Fibroblast of villous mesenchyme (primary cell): ENCODE data around the gene IGSF9B. TPM values are rescaled to one million over a fixed set of nuclear protein-coding genes. Genes with fewer than 3 reads are reported as not detected.

Source experiments
- DNase-seq: peaks from one replicate; pipeline ENCODE4 v3.0.0-alpha.2; 2010; ENCODE audit warnings: low read depth
- H3K4me3 ChIP-seq: 2 replicates; pipeline ENCODE4 v1.5.1; 2011; ENCODE audit warnings: low read depth, mild to moderate bottlenecking, low read length
- CTCF ChIP-seq: IDR thresholded peaks from 2 replicates; pipeline ENCODE4 v1.5.1; 2012; ENCODE audit warnings: low read depth, mild to moderate bottlenecking, low read length; ENCODE audit not compliant: insufficient read depth
- total RNA-seq: library from RNA; depleted of rRNA; stranded (reverse); fragments of >200 nt; gene quantifications from 2 replicates; pipeline ENCODE4 v1.2.3, GENCODE V29; 2012

Gene IGSF9B
- total RNA-seq, 1 donor: under 0.01 TPM

- no peak for DNase-seq
- no peak for TF ChIP-seq CTCF
- no peak overlapping the region for H3K4me3 ChIP-seq
Measured at GRCh38 chr11:133902506-133902905, 54.3 kb downstream of the IGSF9B start.

DNA sequence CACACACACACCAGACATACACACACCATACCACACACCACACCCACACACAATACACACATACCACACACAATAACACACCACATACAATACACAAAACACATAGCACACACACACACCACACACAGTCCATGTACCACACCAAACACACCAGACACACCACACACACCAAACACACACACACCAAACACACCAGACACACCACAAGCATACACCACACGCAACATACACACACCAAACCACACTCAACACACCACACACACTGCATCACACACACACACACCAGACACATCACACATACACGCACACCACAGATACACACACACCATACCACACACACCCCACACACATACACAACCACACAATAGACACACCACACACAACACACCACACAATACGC is 54.8 kb downstream of the IGSF9B start:
- no peak for TF ChIP-seq CTCF
- no peak for DNase-seq
- no peak overlapping the region for H3K4me3 ChIP-seq

DNA sequence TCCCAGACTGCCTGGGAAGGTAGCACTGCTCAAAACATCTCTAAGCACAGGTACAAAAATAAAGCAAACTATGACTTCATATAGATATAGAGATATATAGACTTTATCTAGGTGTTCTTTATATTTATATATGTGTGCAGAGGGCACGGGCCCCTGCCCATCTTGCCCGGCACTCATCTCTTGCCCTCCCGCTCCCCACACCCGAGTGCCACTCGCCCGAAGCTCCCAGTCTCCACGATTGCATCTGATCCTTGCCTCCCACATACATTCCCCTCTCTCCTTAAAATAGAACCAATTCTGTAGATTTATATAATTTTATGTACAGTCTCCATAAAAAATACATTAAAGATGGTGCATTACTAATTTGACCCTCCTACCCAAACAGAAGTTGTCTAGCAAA is 55.5 kb downstream of the IGSF9B start:
- no peak for TF ChIP-seq CTCF
- no peak for DNase-seq
- no peak overlapping the region for H3K4me3 ChIP-seq

GRCh38 chr11:133900176-133901105 is 56.3 kb downstream of the IGSF9B start:
- no peak for TF ChIP-seq CTCF
- DNase-seq: no peak
- H3K4me3 ChIP-seq: no peak overlapping the region

GRCh38 chr11:133898770-133899115 is 58.0 kb downstream of the IGSF9B start:
- DNase-seq: no peak
- no peak for TF ChIP-seq CTCF

DNA sequence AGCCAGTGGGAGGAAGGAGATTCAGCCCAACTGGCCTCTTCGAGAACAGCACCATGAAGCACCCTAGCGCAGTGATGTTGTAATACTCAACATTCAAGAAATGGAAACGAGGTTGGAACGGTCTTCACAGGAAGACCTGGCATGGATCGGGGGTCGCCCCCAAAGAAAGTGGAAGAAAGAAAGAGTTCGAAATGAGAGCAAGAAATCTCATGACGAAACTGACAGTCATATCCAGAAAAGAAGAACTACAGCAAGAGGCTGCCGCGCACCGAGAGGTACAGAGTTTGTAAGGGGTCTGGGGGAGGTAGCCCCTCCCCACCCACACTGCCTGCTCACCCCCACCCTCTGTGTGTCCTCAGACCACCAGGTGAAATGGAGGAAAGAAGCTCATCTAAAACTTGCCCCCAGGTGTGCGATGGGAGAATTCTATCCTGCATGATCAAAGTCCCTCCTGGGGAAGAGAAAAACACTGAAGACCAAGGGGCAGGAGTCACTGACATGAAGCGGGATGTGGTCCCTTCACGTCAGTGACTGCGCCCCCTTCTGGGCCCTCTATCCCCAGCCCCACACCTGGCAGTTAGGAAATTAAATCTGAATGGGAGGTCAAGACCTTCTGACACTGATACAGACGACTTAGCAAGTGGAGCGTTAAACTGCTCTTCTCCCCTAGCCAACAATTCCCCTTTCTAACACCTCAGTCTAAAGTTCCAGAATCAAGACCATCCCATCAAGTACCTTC is 58.6 kb downstream of the IGSF9B start:
- no peak for DNase-seq
- H3K4me3 ChIP-seq: no peak overlapping the region
- TF ChIP-seq CTCF: no peak

More at GRCh38 chr11:133898770-133899115, 58.0 kb downstream of the IGSF9B start:
- no peak overlapping the region for H3K4me3 ChIP-seq
